Measurements from ENCODE around the gene MORN5. TPM values are rescaled to one million over a fixed set of nuclear protein-coding genes. Genes with fewer than 3 reads are reported as not detected.

Gene MORN5
- total and polyA plus RNA-seq, 4 donors = not detected

GRCh38 chr9:122221183-122221811, 61.6 kb downstream of the MORN5 start:
- Histone ChIP-seq H3K27me3 (ENCODE audit: control insufficient read depth in 4 of 4, insufficient read depth in 4 of 4, low read length in 3 of 4) (peaks cover 4 to 36% (median 14%) of the 10 kb centered on the region in 4 donors), H3K4me1 (ENCODE audit: control insufficient read depth in 4 of 4, insufficient read depth in 4 of 4, low read length in 3 of 4) (peaks cover 12 to 23% (median 17%) of the 10 kb centered on the region in 4 donors), H3K4me3 (ENCODE audit: low read depth in 1 of 3, low read length in 3 of 3) (no peak overlapping the region), H3K36me3 (ENCODE audit: control insufficient read depth in 4 of 4, insufficient read depth in 3 of 4, low read depth in 1 of 4, low read length in 3 of 4) (no peaks in the 10 kb centered on the region), H3K9me3 (ENCODE audit: control insufficient read depth in 4 of 4, low read length in 3 of 4) (peaks cover 0 to 2% (median 0%) of the 10 kb centered on the region in 4 donors), H3K9ac (ENCODE audit: low read depth in 1 of 2, low read length in 2 of 2) (no peak overlapping the region), H3K27ac (ENCODE audit: low read depth in 1 of 2, low read length in 2 of 2) (no peak overlapping the region)
- WGBS = 19% methylated on average over 27 of the region's 27 CpGs
- DNase-seq (ENCODE audit: low spot score) = no peak
- TF ChIP-seq FOXA2 (IDR thresholded peaks at IDR 0.05) = peak; percentile 29
- TF ChIP-seq EGR1 (IDR thresholded peaks at IDR 0.05; ENCODE audit: low read depth in 2 of 2) = no peak

- H3K9me3 ChIP-seq (ENCODE audit: control insufficient read depth in 4 of 4, low read length in 3 of 4) = peaks cover 0 to 2% (median 0%) of the 10 kb centered on the region in 4 donors
- peaks cover 15 to 35% (median 18%) of the 10 kb centered on the region in 4 donors for H3K4me1 ChIP-seq (ENCODE audit: control insufficient read depth in 4 of 4, insufficient read depth in 4 of 4, low read length in 3 of 4)
- no peak for DNase-seq (ENCODE audit: low spot score)
- H3K36me3 ChIP-seq (ENCODE audit: control insufficient read depth in 4 of 4, insufficient read depth in 3 of 4, low read depth in 1 of 4, low read length in 3 of 4) = no peaks in the 10 kb centered on the region
- no peak overlapping the region for H3K4me3 ChIP-seq (ENCODE audit: low read depth in 1 of 3, low read length in 3 of 3)
- H3K9ac ChIP-seq (ENCODE audit: low read depth in 1 of 2, low read length in 2 of 2) = no peak overlapping the region
- TF ChIP-seq SP1 (IDR thresholded peaks at IDR 0.05) = no peak
- TF ChIP-seq FOXA2 (IDR thresholded peaks at IDR 0.05) = no peak
- no peak overlapping the region for H3K27ac ChIP-seq (ENCODE audit: low read depth in 1 of 2, low read length in 2 of 2)
- 28% methylated on average over 5 of the region's 5 CpGs for WGBS
- H3K27me3 ChIP-seq (ENCODE audit: control insufficient read depth in 4 of 4, insufficient read depth in 4 of 4, low read length in 3 of 4) = peaks cover 4 to 36% (median 13%) of the 10 kb centered on the region in 4 donors
Measured at GRCh38 chr9:122222791-122223190, 63.1 kb downstream of the MORN5 start.

GRCh38 chr9:122223435-122223834, 63.7 kb downstream of the MORN5 start:
- Histone ChIP-seq H3K27ac (ENCODE audit: low read depth in 1 of 2, low read length in 2 of 2) (no peak overlapping the region), H3K4me3 (ENCODE audit: low read depth in 1 of 3, low read length in 3 of 3) (no peak overlapping the region), H3K36me3 (ENCODE audit: control insufficient read depth in 4 of 4, insufficient read depth in 3 of 4, low read depth in 1 of 4, low read length in 3 of 4) (no peaks in the 10 kb centered on the region), H3K9ac (ENCODE audit: low read depth in 1 of 2, low read length in 2 of 2) (no peak overlapping the region), H3K4me1 (ENCODE audit: control insufficient read depth in 4 of 4, insufficient read depth in 4 of 4, low read length in 3 of 4) (peaks cover 20 to 40% (median 23%) of the 10 kb centered on the region in 4 donors), H3K9me3 (ENCODE audit: control insufficient read depth in 4 of 4, low read length in 3 of 4) (peaks cover 0 to 2% (median 0%) of the 10 kb centered on the region in 4 donors), H3K27me3 (ENCODE audit: control insufficient read depth in 4 of 4, insufficient read depth in 4 of 4, low read length in 3 of 4) (peaks cover 4 to 36% (median 13%) of the 10 kb centered on the region in 4 donors)
- TF ChIP-seq HNF4G (IDR thresholded peaks at IDR 0.05) (no peak), TAF1 (conservative IDR thresholded peaks at IDR 0.05) (no peak), FOXA2 (IDR thresholded peaks at IDR 0.05) (no peak), GABPA (IDR thresholded peaks at IDR 0.05 in 1 of 2, conservative IDR thresholded peaks at IDR 0.05 in 1 of 2) (no peak)
- 81% methylated on average over 5 of the region's 5 CpGs for WGBS
- DNase-seq (ENCODE audit: low spot score) = no peak

GRCh38 chr9:122225312-122226141, 65.8 kb downstream of the MORN5 start:
- no peak overlapping the region for H3K9ac ChIP-seq (ENCODE audit: low read depth in 1 of 2, low read length in 2 of 2)

More at GRCh38 chr9:122225312-122226141, 65.8 kb downstream of the MORN5 start:
- Histone ChIP-seq H3K9me3 (ENCODE audit: control insufficient read depth in 4 of 4, low read length in 3 of 4) (no peaks in the 10 kb centered on the region), H3K27me3 (ENCODE audit: control insufficient read depth in 4 of 4, insufficient read depth in 4 of 4, low read length in 3 of 4) (peaks cover 2 to 34% (median 17%) of the 10 kb centered on the region in 4 donors), H3K4me1 (ENCODE audit: control insufficient read depth in 4 of 4, insufficient read depth in 4 of 4, low read length in 3 of 4) (peaks cover 13 to 30% (median 18%) of the 10 kb centered on the region in 4 donors), H3K4me3 (ENCODE audit: low read depth in 1 of 3, low read length in 3 of 3) (peak overlapping the region in 2 of 3 donors; percentile 12 to 22), H3K36me3 (ENCODE audit: control insufficient read depth in 4 of 4, insufficient read depth in 3 of 4, low read depth in 1 of 4, low read length in 3 of 4) (no peaks in the 10 kb centered on the region), H3K27ac (ENCODE audit: low read depth in 1 of 2, low read length in 2 of 2) (no peak overlapping the region)
- TF ChIP-seq REST (IDR thresholded peaks at IDR 0.05) (no peak), HNF4A (conservative IDR thresholded peaks at IDR 0.05) (no peak), SP1 (IDR thresholded peaks at IDR 0.05) (no peak), NR2F2 (IDR thresholded peaks at IDR 0.05) (no peak), ATF3 (IDR thresholded peaks at IDR 0.05) (no peak), RXRA (IDR thresholded peaks at IDR 0.05) (no peak)
- DNase-seq (ENCODE audit: low spot score) = no peak
- WGBS = 26% methylated on average over 51 of the region's 51 CpGs

Measured in liver (tissue), 9 donors.